ENCODE data around the gene AANAT.

GRCh38 chr17:76452660-76453430, 14.6 kb upstream of the AANAT start, which contains the start of gene UBE2O:
- TF ChIP-seq, protein P1, sequence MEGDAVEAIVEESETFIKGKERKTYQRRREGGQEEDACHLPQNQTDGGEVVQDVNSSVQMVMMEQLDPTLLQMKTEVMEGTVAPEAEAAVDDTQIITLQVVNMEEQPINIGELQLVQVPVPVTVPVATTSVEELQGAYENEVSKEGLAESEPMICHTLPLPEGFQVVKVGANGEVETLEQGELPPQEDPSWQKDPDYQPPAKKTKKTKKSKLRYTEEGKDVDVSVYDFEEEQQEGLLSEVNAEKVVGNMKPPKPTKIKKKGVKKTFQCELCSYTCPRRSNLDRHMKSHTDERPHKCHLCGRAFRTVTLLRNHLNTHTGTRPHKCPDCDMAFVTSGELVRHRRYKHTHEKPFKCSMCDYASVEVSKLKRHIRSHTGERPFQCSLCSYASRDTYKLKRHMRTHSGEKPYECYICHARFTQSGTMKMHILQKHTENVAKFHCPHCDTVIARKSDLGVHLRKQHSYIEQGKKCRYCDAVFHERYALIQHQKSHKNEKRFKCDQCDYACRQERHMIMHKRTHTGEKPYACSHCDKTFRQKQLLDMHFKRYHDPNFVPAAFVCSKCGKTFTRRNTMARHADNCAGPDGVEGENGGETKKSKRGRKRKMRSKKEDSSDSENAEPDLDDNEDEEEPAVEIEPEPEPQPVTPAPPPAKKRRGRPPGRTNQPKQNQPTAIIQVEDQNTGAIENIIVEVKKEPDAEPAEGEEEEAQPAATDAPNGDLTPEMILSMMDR (IDR thresholded peaks at IDR 0.05): peak; percentile 31 to 56 (median 38)
- TF ChIP-seq POLR2A (IDR thresholded peaks at IDR 0.05) (no peak), POLR2AphosphoS5 (IDR thresholded peaks at IDR 0.05) (peak in 2 of 3 donors; percentile 45 to 62)

Data from transverse colon (tissue), 4 donors.